Caco-2 (cell line): Measurements from ENCODE around the gene ZNF256. TPM values are rescaled to one million over a fixed set of nuclear protein-coding genes. Genes with fewer than 3 reads are reported as not detected.
A peak's percentile ranks its signal among the peaks of the same experiment; 100 is the strongest.

Experiments
- BruUV-seq: library from RNA; stranded (reverse); fragments of 400-500 nt; replicated peaks from 2 replicates; lab custom pipeline; 2021; lab: Mats Ljungman, UMichigan
- CTCF ChIA-PET: fragments of 300-600 bp; sonication (Branson Sonifier 250); formaldehyde crosslinking; loops from one replicate; lab custom pipeline; 2022; ENCODE audit warnings: antibody characterized with exemption; lab: Charles Lee
- POLR2A ChIA-PET: fragments of 300-600 bp; sonication (Branson Sonifier 250); formaldehyde crosslinking; loops from one replicate; lab custom pipeline; 2022; ENCODE audit warnings: antibody characterized with exemption; lab: Charles Lee
- DNase-seq, 2 experiments: peaks; one replicate each; pipeline versions ENCODE4 v3.0.0 to v3.0.0-alpha.2; 2020 to 2022
- H3K27me3 ChIP-seq: replicated peaks from 2 replicates; pipeline ENCODE4 v1.6.0; 2011; ENCODE audit warnings: low read length; ENCODE audit not compliant: control insufficient read depth, insufficient read depth
- H3K36me3 ChIP-seq: 2 replicates; pipeline ENCODE4 v1.5.1; 2011; ENCODE audit warnings: low read length; ENCODE audit not compliant: control insufficient read depth, insufficient read depth
- H3K4me1 ChIP-seq: fragments of 250-450 bp; sonication (Bioruptor Pico); 2 replicates; pipeline ENCODE4 v1.5.1; 2020; ENCODE audit warnings: mild to moderate bottlenecking
- H3K4me3 ChIP-seq: 2 replicates; pipeline ENCODE4 v1.5.1; 2011; ENCODE audit warnings: low read depth, mild to moderate bottlenecking, control low read depth, low read length
- H3K9me3 ChIP-seq: fragments of 250-450 bp; sonication (Bioruptor Pico); 2 replicates; pipeline ENCODE4 v1.5.1; 2020; ENCODE audit warnings: mild to moderate bottlenecking, moderate library complexity
- H3K27ac Mint-ChIP-seq: one replicate; pipeline ENCODE4 v1.8.0; 2022; ENCODE audit warnings: mixed read lengths; ENCODE audit not compliant: unreplicated experiment
- H3K27me3 Mint-ChIP-seq: one replicate; pipeline ENCODE4 v1.8.0; 2022; ENCODE audit warnings: mixed read lengths; ENCODE audit not compliant: insufficient read depth, unreplicated experiment
- H3K36me3 Mint-ChIP-seq: one replicate; pipeline ENCODE4 v1.8.0; 2022; ENCODE audit warnings: mild to moderate bottlenecking, mixed read lengths; ENCODE audit not compliant: insufficient read depth, unreplicated experiment
- H3K4me1 Mint-ChIP-seq: one replicate; pipeline ENCODE4 v1.8.0; 2022; ENCODE audit warnings: low read depth, mixed read lengths; ENCODE audit not compliant: unreplicated experiment
- H3K4me3 Mint-ChIP-seq: one replicate; pipeline ENCODE4 v1.8.0; 2022; ENCODE audit warnings: mild to moderate bottlenecking, moderate library complexity, mixed read lengths; ENCODE audit not compliant: unreplicated experiment
- H3K9me3 Mint-ChIP-seq: one replicate; pipeline ENCODE4 v1.8.0; 2022; ENCODE audit warnings: mixed read lengths; ENCODE audit not compliant: unreplicated experiment
- CTCF ChIP-seq, 2 experiments: fragments of 200-600 bp in 1 of 2; IDR thresholded peaks; 1 replicate in 1 of 2; 2 replicates in 1 of 2; pipeline versions ENCODE4 v1.5.1 to v1.8.0; 2011 to 2022; ENCODE audit warnings: antibody characterized with exemption in 1 of 2, control low read depth in 1 of 2, inconsistent platforms in 1 of 2, low read depth in 1 of 2, low read length in 1 of 2, mild to moderate bottlenecking in 1 of 2, moderate library complexity in 1 of 2; ENCODE audit not compliant: insufficient read depth in 1 of 2, severe bottlenecking in 1 of 2, unreplicated experiment in 1 of 2
- intact Hi-C: fragments of 100-400 bp; cut with micrococcal nuclease; formaldehyde crosslinking; loops from one replicate; pipeline ENCODE4 v1.10.0; 2022; ENCODE audit not compliant: unreplicated experiment
- total RNA-seq: library from RNA; stranded (reverse); gene quantifications from 2 replicates; pipeline ENCODE4 v1.2.3, GENCODE V29; 2022

ZNF256 gene
- total RNA-seq, 1 experiment from 2014 or later, result 1.5 TPM

DNA sequence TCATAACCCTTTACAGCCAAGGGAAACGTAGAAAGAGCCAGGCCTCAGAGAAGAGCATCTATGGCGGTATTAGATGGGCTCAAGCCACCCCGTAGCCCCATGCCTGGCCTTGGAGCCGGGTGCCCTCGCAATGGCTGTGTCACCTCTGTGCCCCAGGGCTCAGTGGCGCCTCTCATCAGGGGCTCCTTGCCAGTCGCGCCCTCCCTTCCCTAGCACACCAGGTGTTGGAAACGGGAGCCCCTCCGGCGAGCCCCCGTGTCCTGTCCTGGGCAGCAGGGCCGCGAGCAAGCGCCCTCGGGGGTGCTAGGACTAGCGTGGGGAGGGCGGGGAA, 453 bp downstream of the ZNF256 start:
- peaks cover 36% of the 10 kb centered on the region for H3K9me3 ChIP-seq
- peak overlapping the region; percentile 44 for H3K4me3 ChIP-seq
- intact Hi-C loops, result no loop called here
- peak overlapping the region; percentile 68 for H3K4me3 Mint-ChIP-seq
- DNase-seq, result no peak
- H3K4me1 Mint-ChIP-seq, result no peaks in the 10 kb centered on the region
- TF ChIP-seq CTCF (IDR thresholded peaks at IDR 0.05; ENCODE audit: insufficient read depth in 1 of 2, low read depth in 1 of 2, low read length in 1 of 2, severe bottlenecking in 1 of 2, unreplicated experiment in 1 of 2), result no peak
- peaks cover 4% of the 10 kb centered on the region for H3K36me3 Mint-ChIP-seq
- H3K36me3 ChIP-seq, result no peaks in the 10 kb centered on the region
- no peaks in the 10 kb centered on the region for H3K27me3 ChIP-seq
- H3K4me1 ChIP-seq, result no peaks in the 10 kb centered on the region
- POLR2A ChIA-PET, result no interaction called here
- no TSS peak for BruUV-seq
- H3K27ac Mint-ChIP-seq, result no peak overlapping the region
- CTCF ChIA-PET, result no interaction called here
- no peaks in the 10 kb centered on the region for H3K27me3 Mint-ChIP-seq
- H3K9me3 Mint-ChIP-seq, result peaks cover 45% of the 10 kb centered on the region

- no TSS peak for BruUV-seq
- H3K27me3 ChIP-seq, result no peaks in the 10 kb centered on the region
- Mint-ChIP-seq H3K36me3 (peaks cover 4% of the 10 kb centered on the region), H3K4me1 (no peaks in the 10 kb centered on the region), H3K9me3 (peaks cover 48% of the 10 kb centered on the region), H3K27ac (no peak overlapping the region), H3K4me3 (peak overlapping the region; percentile 68), H3K27me3 (no peaks in the 10 kb centered on the region)
- H3K4me3 ChIP-seq, result no peak overlapping the region
- no peak for DNase-seq
- peaks cover 36% of the 10 kb centered on the region for H3K9me3 ChIP-seq
- H3K36me3 ChIP-seq, result no peaks in the 10 kb centered on the region
- intact Hi-C loops, result no loop called here
- no peaks in the 10 kb centered on the region for H3K4me1 ChIP-seq
- TF ChIP-seq CTCF (IDR thresholded peaks at IDR 0.05; ENCODE audit: insufficient read depth in 1 of 2, low read depth in 1 of 2, low read length in 1 of 2, severe bottlenecking in 1 of 2, unreplicated experiment in 1 of 2), result no peak
- ChIA-PET CTCF (no interaction called here), POLR2A (no interaction called here)
Observed at GRCh38 chr19:57946316-57946715, 1.2 kb downstream of the ZNF256 start.

DNA sequence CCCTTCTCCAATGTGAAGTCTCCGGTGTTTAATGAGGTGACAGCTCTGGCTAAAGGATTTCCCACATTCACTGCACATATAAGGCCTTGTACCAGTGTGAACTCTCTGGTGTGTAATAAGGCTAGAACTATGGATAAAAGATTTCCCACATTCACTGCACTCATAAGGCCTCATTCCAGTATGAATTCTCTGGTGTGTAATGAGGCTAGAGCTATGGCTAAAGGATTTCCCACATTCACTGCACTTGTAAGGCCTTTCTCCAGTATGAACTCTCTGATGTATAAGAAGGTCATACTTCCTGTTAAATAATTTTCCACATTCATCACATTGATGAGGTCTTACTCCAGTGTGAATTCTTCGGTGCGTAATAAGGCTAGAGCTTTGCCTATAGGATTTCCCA, 5.9 kb downstream of the ZNF256 start:
- no TSS peak for BruUV-seq
- H3K4me3 ChIP-seq, result no peak overlapping the region
- no peaks in the 10 kb centered on the region for H3K4me1 Mint-ChIP-seq
- no peaks in the 10 kb centered on the region for H3K27me3 ChIP-seq
- H3K4me3 Mint-ChIP-seq, result no peak overlapping the region
- POLR2A ChIA-PET, result no interaction called here
- CTCF ChIA-PET, result no interaction called here
- H3K4me1 ChIP-seq, result no peaks in the 10 kb centered on the region
- H3K36me3 Mint-ChIP-seq, result peaks cover 2% of the 10 kb centered on the region
- H3K27me3 Mint-ChIP-seq, result no peaks in the 10 kb centered on the region
- H3K9me3 Mint-ChIP-seq, result peaks cover 57% of the 10 kb centered on the region
- no peaks in the 10 kb centered on the region for H3K36me3 ChIP-seq
- TF ChIP-seq CTCF (IDR thresholded peaks at IDR 0.05; ENCODE audit: insufficient read depth in 1 of 2, low read depth in 1 of 2, low read length in 1 of 2, severe bottlenecking in 1 of 2, unreplicated experiment in 1 of 2), result no peak
- intact Hi-C loops, result no loop called here
- H3K9me3 ChIP-seq, result peaks cover 17% of the 10 kb centered on the region
- H3K27ac Mint-ChIP-seq, result no peak overlapping the region
- DNase-seq, result no peak
